ENCODE results near the gene PPARA. TPM values are rescaled to one million over a fixed set of nuclear protein-coding genes. Genes with fewer than 3 reads are reported as not detected.

PPARA gene
- total RNA-seq, 1 experiment from 2014 or later = 14.5 TPM

GRCh38 chr22:46139895-46140350, 10.4 kb upstream of the PPARA start:
- TF ChIP-seq FOSL1 (IDR thresholded peaks at IDR 0.05; ENCODE audit: low read depth) (no peak), TCF7L2 (IDR thresholded peaks at IDR 0.05; ENCODE audit: borderline replicate concordance, extremely low read depth, insufficient read depth, insufficient read length) (no peak), ZNF274 (IDR thresholded peaks at IDR 0.05; ENCODE audit: low read depth, low read length) (no peak), POLR2A (IDR thresholded peaks at IDR 0.05; ENCODE audit: borderline replicate concordance, extremely low read depth, insufficient read depth, insufficient read length) (no peak), YY1 (IDR thresholded peaks at IDR 0.05; ENCODE audit: extremely low read depth, insufficient replicate concordance, low read depth, low read length) (no peak), ELF1 (IDR thresholded peaks at IDR 0.05; ENCODE audit: borderline replicate concordance, low read depth) (no peak), EZH2 (IDR thresholded peaks at IDR 0.05) (no peak), SRF (IDR thresholded peaks at IDR 0.05; ENCODE audit: low read depth) (no peak), CBX3 (IDR thresholded peaks at IDR 0.05; ENCODE audit: low read depth) (no peak), CEBPB (IDR thresholded peaks at IDR 0.05; ENCODE audit: low read depth) (no peak), POLR2AphosphoS5 (IDR thresholded peaks at IDR 0.05; ENCODE audit: low read depth, low read length) (no peak)
- POLR2A ChIA-PET = no interaction called here
- H3K9ac ChIP-seq (ENCODE audit: low read length) = no peak overlapping the region

More at GRCh38 chr22:46139895-46140350, 10.4 kb upstream of the PPARA start:
- Histone ChIP-seq H3K4me2 (ENCODE audit: low read length) (no peak overlapping the region), H3K79me2 (ENCODE audit: insufficient read depth, low read length) (no peaks in the 10 kb centered on the region), H3K4me3 (replicated peaks in 1 of 2; ENCODE audit: low read depth in 1 of 2, low read length in 2 of 2) (no peak overlapping the region), H4K20me1 (ENCODE audit: insufficient read depth) (no peaks in the 10 kb centered on the region), H3K27ac (ENCODE audit: low read depth, low read length) (no peak overlapping the region), H3K36me3 (ENCODE audit: control insufficient read depth in 1 of 2, insufficient read depth in 2 of 2, low read length in 2 of 2) (no peaks in the 10 kb centered on the region), H2AFZ (ENCODE audit: low read depth, low read length, poor library complexity, severe bottlenecking) (no peak overlapping the region), H3K9me3 (ENCODE audit: control insufficient read depth in 1 of 2, insufficient read depth in 1 of 2, low read depth in 1 of 2, low read length in 2 of 2) (no peaks in the 10 kb centered on the region), H3K9me2 (ENCODE audit: insufficient read depth) (no peaks in the 10 kb centered on the region), H3K4me1 (ENCODE audit: control insufficient read depth in 1 of 2, insufficient read depth in 2 of 2, low read length in 2 of 2) (no peaks in the 10 kb centered on the region), H3K27me3 (ENCODE audit: insufficient read depth, low read length) (no peaks in the 10 kb centered on the region)
- RAD21 ChIA-PET (ENCODE audit: low non-redundant PET in 1 of 2, low total read pairs in 2 of 2, uncharacterized antibody in 2 of 2, unreplicated experiment in 2 of 2) = no interaction called here
- DNase-seq (ENCODE audit: low read depth, low spot score) = no peak
- BruUV-seq (replicated peaks) = no TSS peak
- intact Hi-C loops (cut with micrococcal nuclease) = no loop called here
- ATAC-seq = no peak
- CTCF ChIA-PET = no interaction called here
